Right lung (tissue), 5 donors: ENCODE results near the gene DUSP15. TPM values are rescaled to one million over a fixed set of nuclear protein-coding genes. Genes with fewer than 3 reads are reported as not detected.
"Not testable (repeated sequence)": the region's sequence is repeated elsewhere in the genome, so short reads cannot be mapped to it uniquely, and the experiment has no call there.

Source experiments
- DNase-seq, 2 donors: peaks; one replicate each; pipeline ENCODE4 v3.0.0-alpha.2; 2013
- polyA plus RNA-seq, 5 donors: library from polyadenylated mRNA; unstranded; fragments of 120-200 nt; gene quantifications; one replicate each; pipeline versions ENCODE4 v1.2.1 to v1.2.3, GENCODE V29; 2013; ENCODE audit warnings: inconsistent platforms in 1 of 5, low replicate concordance in 1 of 5; ENCODE audit not compliant: insufficient read length in 5 of 5, insufficient read depth in 1 of 5

The DUSP15 gene
- polyA plus RNA-seq, 5 donors, result 8.0 to 13.9 (median 11.2) TPM

- no peak for DNase-seq
Measured at GRCh38 chr20:31824125-31824485, 46.2 kb downstream of the DUSP15 start.

- DNase-seq, result no peak
Measured at GRCh38 chr20:31823360-31824124, 46.8 kb downstream of the DUSP15 start.

GRCh38 chr20:31822421-31823330 is 47.7 kb downstream of the DUSP15 start:
- DNase-seq, result peak; percentile 62 to 77

- no peak for DNase-seq
Measured at GRCh38 chr20:31821427-31821826, 48.9 kb downstream of the DUSP15 start.

GRCh38 chr20:31820228-31820627 is 50.1 kb downstream of the DUSP15 start:
- DNase-seq, result no peak

GRCh38 chr20:31819083-31819784 is 51.1 kb downstream of the DUSP15 start, which contains the start of gene MYLK2:
TSS of gene MYLK2 (plus strand) at chr20:31819356. CDS start at chr20:31819581, 225 bp downstream.
- no peak for DNase-seq

- no peak for DNase-seq
Measured at GRCh38 chr20:31818376-31818908, 51.9 kb downstream of the DUSP15 start.

- DNase-seq, result no peak
Measured at GRCh38 chr20:31817461-31817860, 52.9 kb downstream of the DUSP15 start.

GRCh38 chr20:31816221-31816620 is 54.1 kb downstream of the DUSP15 start:
- no peak for DNase-seq

GRCh38 chr20:31815408-31816188 is 54.7 kb downstream of the DUSP15 start:
- DNase-seq, result no peak

GRCh38 chr20:31814142-31814541 is 56.2 kb downstream of the DUSP15 start:
- not testable (repeated sequence) for DNase-seq

GRCh38 chr20:31813611-31814010 is 56.7 kb downstream of the DUSP15 start:
- DNase-seq, result no peak

- DNase-seq, result no peak
Measured at GRCh38 chr20:31811796-31812728, 58.3 kb downstream of the DUSP15 start.

- no peak for DNase-seq
Measured at GRCh38 chr20:31811198-31811597, 59.1 kb downstream of the DUSP15 start.

Other genes with a start within 250 kb of the DUSP15 start
- 10 to 100 TPM; 19.7 to 30.3 (median 25.5) TPM for gene COX4I2, start 232.6 kb downstream of the DUSP15 start, polyA plus RNA-seq
- gene BCL2L1, start 147.7 kb downstream of the DUSP15 start, polyA plus RNA-seq, result 10 to 100 TPM; 46.6 to 59.8 (median 55.4) TPM
- 10 to 100 TPM; 33.7 to 85.6 (median 53.8) TPM for gene TPX2, start 131.2 kb downstream of the DUSP15 start, polyA plus RNA-seq
- 1 to 10 TPM in 3 of 5 donors, under 1 TPM in 2; 0.63 to 3.3 (median 1.1) TPM for gene MYLK2, start 51.2 kb downstream of the DUSP15 start, polyA plus RNA-seq
- 10 to 100 TPM in 1 of 5 donors, 1 to 10 TPM in 4; 5.0 to 10.6 (median 5.9) TPM for gene FOXS1, start 24.9 kb downstream of the DUSP15 start, polyA plus RNA-seq
- 1 to 10 TPM; 1.9 to 5.5 (median 3.5) TPM for gene TTLL9, start 107 bp upstream of the DUSP15 start, polyA plus RNA-seq
- 10 to 100 TPM; 16.3 to 17.9 (median 16.9) TPM for gene PDRG1, start 81.5 kb upstream of the DUSP15 start, polyA plus RNA-seq
- under 1 TPM; 0.09 to 0.20 (median 0.12) TPM for gene XKR7, start 97.6 kb upstream of the DUSP15 start, polyA plus RNA-seq
- 10 to 100 TPM in 4 of 5 donors, 1 to 10 TPM in 1; 9.6 to 16.7 (median 12.6) TPM for gene CCM2L, start 139.9 kb upstream of the DUSP15 start, polyA plus RNA-seq
- 1 to 10 TPM; 3.5 to 5.5 (median 4.2) TPM for gene HCK, start 181.7 kb upstream of the DUSP15 start, polyA plus RNA-seq
- gene TM9SF4, start 239.2 kb upstream of the DUSP15 start, polyA plus RNA-seq, result 10 to 100 TPM; 53.1 to 66.4 (median 58.6) TPM